Naive thymus-derived CD4-positive, alpha-beta T cell (primary cell): ENCODE data around the gene KLHL14. TPM values are rescaled to one million over a fixed set of nuclear protein-coding genes. Genes with fewer than 3 reads are reported as not detected.

Source experiments
- ATAC-seq: fragments of 150-1000 bp; cut with Tn5 transposase; 2 replicates; pipeline ENCODE4 v1.10.0; 2021; ENCODE audit warnings: mild to moderate bottlenecking, moderate library complexity
- CTCF ChIA-PET: fragments of 350-600 bp; sonication (Branson Sonifier 250); formaldehyde crosslinking; loops from one replicate; lab custom pipeline; 2021; ENCODE audit warnings: antibody characterized with exemption; lab: Charles Lee
- POLR2A ChIA-PET: fragments of 350-600 bp; sonication (Branson Sonifier 250); formaldehyde crosslinking; loops from one replicate; lab custom pipeline; 2021; ENCODE audit warnings: antibody characterized with exemption, inconsistent platforms; lab: Charles Lee
- DNase-seq, 9 donors: peaks; one replicate each; pipeline versions ENCODE4 v3.0.0 to v3.0.0-alpha.2; 2020 to 2022; ENCODE audit warnings: mixed read lengths in 1 of 9
- H3K27ac ChIP-seq: one replicate; pipeline ENCODE4 v1.7.0; 2013; ENCODE audit warnings: mild to moderate bottlenecking, low read depth, low read length, moderate library complexity
- H3K27me3 ChIP-seq, 2 donors: one replicate each; pipeline ENCODE4 v1.7.0; 2013; ENCODE audit warnings: low read length in 2 of 2, mild to moderate bottlenecking in 2 of 2, moderate library complexity in 2 of 2; ENCODE audit not compliant: control insufficient read depth in 2 of 2, insufficient read depth in 2 of 2
- H3K36me3 ChIP-seq, 3 experiments: 1 replicate in 2 of 3; 2 replicates in 1 of 3; pipeline ENCODE4 v1.7.0; 2013; ENCODE audit warnings: low read length in 3 of 3, mild to moderate bottlenecking in 3 of 3, moderate library complexity in 1 of 3; ENCODE audit not compliant: insufficient read depth in 3 of 3, control insufficient read depth in 2 of 3
- H3K4me1 ChIP-seq, 2 donors: one replicate each; pipeline ENCODE4 v1.7.0; 2013; ENCODE audit warnings: low read length in 2 of 2, mild to moderate bottlenecking in 2 of 2, moderate library complexity in 1 of 2; ENCODE audit not compliant: control insufficient read depth in 2 of 2, insufficient read depth in 2 of 2
- H3K4me3 ChIP-seq: 2 replicates; pipeline ENCODE4 v1.7.0; 2013; ENCODE audit warnings: mild to moderate bottlenecking, low read length
- H3K9me3 ChIP-seq, 3 experiments: 1 replicate in 2 of 3; 2 replicates in 1 of 3; pipeline ENCODE4 v1.7.0; 2013; ENCODE audit warnings: low read length in 3 of 3; ENCODE audit not compliant: control insufficient read depth in 2 of 3
- H3K27ac Mint-ChIP-seq, 9 donors: one replicate each; pipeline ENCODE4 v1.8.0; 2020 to 2022; ENCODE audit warnings: mixed read lengths in 9 of 9, mild to moderate bottlenecking in 8 of 9, moderate library complexity in 5 of 9, inconsistent platforms in 2 of 9
- H3K27me3 Mint-ChIP-seq, 5 donors: one replicate each; pipeline ENCODE4 v1.8.0; 2021 to 2022; ENCODE audit warnings: mixed read lengths in 5 of 5, mild to moderate bottlenecking in 1 of 5
- H3K36me3 Mint-ChIP-seq, 5 donors: one replicate each; pipeline ENCODE4 v1.8.0; 2020 to 2022; ENCODE audit warnings: mixed read lengths in 5 of 5, mild to moderate bottlenecking in 3 of 5, inconsistent platforms in 1 of 5
- H3K4me1 Mint-ChIP-seq, 7 donors: one replicate each; pipeline ENCODE4 v1.8.0; 2020 to 2022; ENCODE audit warnings: mixed read lengths in 7 of 7, mild to moderate bottlenecking in 3 of 7, inconsistent platforms in 1 of 7
- H3K4me3 Mint-ChIP-seq, 10 donors: one replicate each; pipeline ENCODE4 v1.8.0; 2020 to 2022; ENCODE audit warnings: mild to moderate bottlenecking in 10 of 10, mixed read lengths in 10 of 10, moderate library complexity in 6 of 10, inconsistent platforms in 2 of 10
- H3K9me3 Mint-ChIP-seq, 11 donors: one replicate each; pipeline ENCODE4 v1.8.0; 2020 to 2022; ENCODE audit warnings: mixed read lengths in 11 of 11, mild to moderate bottlenecking in 4 of 11, inconsistent platforms in 1 of 11, moderate library complexity in 1 of 11
- intact Hi-C, 2 donors: fragments of 100-400 bp; cut with micrococcal nuclease; formaldehyde crosslinking; loops; one replicate each; pipeline ENCODE4 v1.15.1; 2023
- polyA plus RNA-seq, 2 donors: library from polyadenylated mRNA; unstranded; fragments of 300-500 nt; fragmentation: Illumina TruSeq; gene quantifications; one replicate each; pipeline ENCODE4 v1.2.3, GENCODE V29; 2021
- total RNA-seq, 6 experiments: library from RNA in 5 of 6; stranded (reverse) in 5 of 6; gene quantifications; 1 replicate in 5 of 6; 2 replicates in 1 of 6; pipeline ENCODE4 v1.2.3 and lab custom pipeline; 2021 to 2026

KLHL14 gene
- total and polyA plus RNA-seq, 7 experiments from 2014 or later = 0.08 to 0.59 (median 0.29) TPM; not detected in 4

- Mint-ChIP-seq H3K4me3 (peak overlapping the region in 9 of 10 donors; percentile 33 to 83 (median 81)), H3K4me1 (peaks cover 0 to 6% (median 6%) of the 10 kb centered on the region in 7 donors), H3K36me3 (no peaks in the 10 kb centered on the region), H3K27ac (peak overlapping the region in 7 of 9 donors; percentile 18 to 74 (median 49)), H3K27me3 (peaks cover 0 to 4% (median 2%) of the 10 kb centered on the region in 5 donors), H3K9me3 (peaks cover 0 to 9% (median 2%) of the 10 kb centered on the region in 11 donors)
- Histone ChIP-seq H3K27me3 (no peaks in the 10 kb centered on the region), H3K27ac (no peak overlapping the region), H3K4me1 (no peaks in the 10 kb centered on the region), H3K9me3 (no peaks in the 10 kb centered on the region), H3K36me3 (no peaks in the 10 kb centered on the region), H3K4me3 (peak overlapping the region; percentile 11)
- ChIA-PET POLR2A (no interaction called here), CTCF (interaction anchor here (1.0 kb wide), 1 partner anchor 16 kb away, joined by 3 read pairs; no protein-coding TSS in a partner anchor)
- intact Hi-C loops = loop anchor here in 1 of 2 donors (1.0 kb wide), 1 partner anchor 16 kb away; no protein-coding TSS in a partner anchor
- DNase-seq (peak in 1 of 9 donors; percentile 15), ATAC-seq (no peak)
Observed at GRCh38 chr18:32730620-32731091, 42.2 kb downstream of the KLHL14 start.

GRCh38 chr18:32730068-32730467 lies 42.8 kb downstream of the KLHL14 start:
- CTCF ChIA-PET = no interaction called here
- POLR2A ChIA-PET = no interaction called here
- peak overlapping the region in 9 of 10 donors; percentile 33 to 83 (median 81) for H3K4me3 Mint-ChIP-seq
- no peaks in the 10 kb centered on the region for H3K36me3 Mint-ChIP-seq
- Histone ChIP-seq H3K4me3 (peak overlapping the region; percentile 11), H3K9me3 (no peaks in the 10 kb centered on the region), H3K27ac (no peak overlapping the region), H3K4me1 (no peaks in the 10 kb centered on the region), H3K27me3 (no peaks in the 10 kb centered on the region), H3K36me3 (no peaks in the 10 kb centered on the region)
- H3K9me3 Mint-ChIP-seq = peaks cover 0 to 6% (median 1%) of the 10 kb centered on the region in 11 donors
- no peak for ATAC-seq
- H3K4me1 Mint-ChIP-seq = peaks cover 0 to 6% (median 6%) of the 10 kb centered on the region in 7 donors
- H3K27ac Mint-ChIP-seq = peak overlapping the region in 8 of 9 donors; percentile 0 to 74 (median 48)
- DNase-seq = no peak
- intact Hi-C loops = loop anchor here in 1 of 2 donors (1.0 kb wide), 1 partner anchor 16 kb away; no protein-coding TSS in a partner anchor
- H3K27me3 Mint-ChIP-seq = peaks cover 0 to 4% (median 0%) of the 10 kb centered on the region in 5 donors

- Mint-ChIP-seq H3K9me3 (peaks cover 0 to 2% (median 0%) of the 10 kb centered on the region in 11 donors), H3K27ac (no peak overlapping the region), H3K4me1 (peaks cover 0 to 6% (median 0%) of the 10 kb centered on the region in 7 donors), H3K27me3 (peaks cover 0 to 16% (median 0%) of the 10 kb centered on the region in 5 donors), H3K36me3 (no peaks in the 10 kb centered on the region), H3K4me3 (no peak overlapping the region)
- no peaks in the 10 kb centered on the region for H3K4me1 ChIP-seq
- no peaks in the 10 kb centered on the region for H3K27me3 ChIP-seq
- H3K36me3 ChIP-seq = no peaks in the 10 kb centered on the region
- no peak overlapping the region for H3K4me3 ChIP-seq
- intact Hi-C loops = no loop called here
- ATAC-seq = no peak
- H3K27ac ChIP-seq = no peak overlapping the region
- ChIA-PET CTCF (no interaction called here), POLR2A (no interaction called here)
- DNase-seq = no peak
- H3K9me3 ChIP-seq = no peaks in the 10 kb centered on the region
Observed at GRCh38 chr18:32724071-32724749, 48.6 kb downstream of the KLHL14 start.

GRCh38 chr18:32722279-32722678 lies 50.5 kb downstream of the KLHL14 start:
- no peaks in the 10 kb centered on the region for H3K4me1 ChIP-seq
- no peaks in the 10 kb centered on the region for H3K36me3 ChIP-seq
- no peak for ATAC-seq
- H3K9me3 ChIP-seq = no peaks in the 10 kb centered on the region
- H3K27me3 ChIP-seq = no peaks in the 10 kb centered on the region
- no peak overlapping the region for H3K4me3 ChIP-seq
- H3K27ac ChIP-seq = no peak overlapping the region
- intact Hi-C loops = no loop called here
- H3K36me3 Mint-ChIP-seq = no peaks in the 10 kb centered on the region
- ChIA-PET POLR2A (no interaction called here), CTCF (no interaction called here)
- H3K27me3 Mint-ChIP-seq = peaks cover 0 to 20% (median 0%) of the 10 kb centered on the region in 5 donors
- H3K27ac Mint-ChIP-seq = no peak overlapping the region
- no peak overlapping the region for H3K4me3 Mint-ChIP-seq
- H3K4me1 Mint-ChIP-seq = no peaks in the 10 kb centered on the region
- no peak for DNase-seq
- peaks cover 0 to 2% (median 0%) of the 10 kb centered on the region in 11 donors for H3K9me3 Mint-ChIP-seq

- Histone ChIP-seq H3K9me3 (no peaks in the 10 kb centered on the region), H3K36me3 (no peaks in the 10 kb centered on the region), H3K4me3 (no peak overlapping the region), H3K27me3 (no peaks in the 10 kb centered on the region), H3K27ac (no peak overlapping the region), H3K4me1 (no peaks in the 10 kb centered on the region)
- intact Hi-C loops = no loop called here
- H3K4me1 Mint-ChIP-seq = no peaks in the 10 kb centered on the region
- ATAC-seq (no peak), DNase-seq (no peak)
- CTCF ChIA-PET = interaction anchor here (0.7 kb wide), 1 partner anchor 30 kb away, joined by 3 read pairs; no protein-coding TSS in a partner anchor
- no peak overlapping the region for H3K27ac Mint-ChIP-seq
- H3K27me3 Mint-ChIP-seq = peaks cover 0 to 17% (median 0%) of the 10 kb centered on the region in 5 donors
- H3K36me3 Mint-ChIP-seq = no peaks in the 10 kb centered on the region
- POLR2A ChIA-PET = interaction anchor here (0.6 kb wide), 1 partner anchor 478 kb away, joined by 4 read pairs; no protein-coding TSS in a partner anchor
- peaks cover 0 to 2% (median 0%) of the 10 kb centered on the region in 11 donors for H3K9me3 Mint-ChIP-seq
- no peak overlapping the region for H3K4me3 Mint-ChIP-seq
Observed at GRCh38 chr18:32717126-32717525, 55.7 kb downstream of the KLHL14 start.

GRCh38 chr18:32714571-32715148 lies 58.2 kb downstream of the KLHL14 start:
- Mint-ChIP-seq H3K4me1 (no peaks in the 10 kb centered on the region), H3K27me3 (peaks cover 0 to 9% (median 0%) of the 10 kb centered on the region in 5 donors), H3K27ac (no peak overlapping the region), H3K36me3 (no peaks in the 10 kb centered on the region), H3K4me3 (no peak overlapping the region), H3K9me3 (no peaks in the 10 kb centered on the region)
- Histone ChIP-seq H3K27me3 (no peaks in the 10 kb centered on the region), H3K9me3 (no peaks in the 10 kb centered on the region), H3K4me3 (no peak overlapping the region), H3K27ac (no peak overlapping the region), H3K4me1 (no peaks in the 10 kb centered on the region), H3K36me3 (no peaks in the 10 kb centered on the region)
- ChIA-PET CTCF (interaction anchor here (0.6 to 1.2 kb wide), 2 partner anchors 17 to 177 kb away, joined by 3 read pairs; no protein-coding TSS in a partner anchor), POLR2A (no interaction called here)
- intact Hi-C loops = loop anchor here (1.0 kb wide), 2 partner anchors 16 to 216 kb away; no protein-coding TSS in a partner anchor
- ATAC-seq (peak; percentile 56), DNase-seq (peak in 5 of 9 donors; percentile 5 to 18 (median 8))
